Breast epithelium (tissue), 3 donors: Measurements from ENCODE around the gene NSUN2.

Experiments used
- POLR2A ChIP-seq: fragments of 450-650 bp; IDR thresholded peaks from one replicate; pipeline ENCODE4 v1.6.1; 2016; ENCODE audit warnings: antibody characterized with exemption, mild to moderate bottlenecking, moderate library complexity
- TF ChIP-seq, protein P1 (sequence below), 3 donors: fragments of 450-650 bp; IDR thresholded peaks; one replicate each; pipeline ENCODE4 v1.5.1; 2016 to 2017; ENCODE audit warnings: antibody characterized with exemption in 3 of 3, mild to moderate bottlenecking in 3 of 3, moderate library complexity in 3 of 3

DNA sequence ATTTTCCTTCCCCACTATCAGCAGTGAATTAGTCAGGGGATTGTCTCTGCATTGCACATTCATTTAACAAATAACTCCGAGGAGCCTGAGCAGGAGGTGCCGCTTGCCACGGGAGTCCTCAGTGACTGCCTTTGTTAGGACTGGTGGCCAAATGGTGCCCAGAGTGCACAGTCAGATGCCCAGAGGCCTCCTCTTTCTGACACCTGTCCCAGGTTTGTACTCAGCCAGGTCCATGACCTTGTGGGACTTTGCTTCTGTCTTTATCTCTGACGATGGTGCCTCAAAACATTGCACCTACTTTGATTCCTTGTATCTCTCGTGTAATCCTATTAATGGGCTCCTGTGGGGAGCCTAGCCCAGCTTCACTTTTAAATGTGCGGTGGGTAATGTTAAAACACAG is 4.7 kb upstream of the NSUN2 start:
- TF ChIP-seq, protein P1, sequence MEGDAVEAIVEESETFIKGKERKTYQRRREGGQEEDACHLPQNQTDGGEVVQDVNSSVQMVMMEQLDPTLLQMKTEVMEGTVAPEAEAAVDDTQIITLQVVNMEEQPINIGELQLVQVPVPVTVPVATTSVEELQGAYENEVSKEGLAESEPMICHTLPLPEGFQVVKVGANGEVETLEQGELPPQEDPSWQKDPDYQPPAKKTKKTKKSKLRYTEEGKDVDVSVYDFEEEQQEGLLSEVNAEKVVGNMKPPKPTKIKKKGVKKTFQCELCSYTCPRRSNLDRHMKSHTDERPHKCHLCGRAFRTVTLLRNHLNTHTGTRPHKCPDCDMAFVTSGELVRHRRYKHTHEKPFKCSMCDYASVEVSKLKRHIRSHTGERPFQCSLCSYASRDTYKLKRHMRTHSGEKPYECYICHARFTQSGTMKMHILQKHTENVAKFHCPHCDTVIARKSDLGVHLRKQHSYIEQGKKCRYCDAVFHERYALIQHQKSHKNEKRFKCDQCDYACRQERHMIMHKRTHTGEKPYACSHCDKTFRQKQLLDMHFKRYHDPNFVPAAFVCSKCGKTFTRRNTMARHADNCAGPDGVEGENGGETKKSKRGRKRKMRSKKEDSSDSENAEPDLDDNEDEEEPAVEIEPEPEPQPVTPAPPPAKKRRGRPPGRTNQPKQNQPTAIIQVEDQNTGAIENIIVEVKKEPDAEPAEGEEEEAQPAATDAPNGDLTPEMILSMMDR (IDR thresholded peaks at IDR 0.05), result no peak
- TF ChIP-seq POLR2A, result no peak
